ENCODE measurements around the gene PCNX2. TPM values are rescaled to one million over a fixed set of nuclear protein-coding genes. Genes with fewer than 3 reads are reported as not detected.

Gene PCNX2
- total RNA-seq, 1 experiment from 2014 or later, result 50.8 TPM

GRCh38 chr1:232936941-232937340 is 358.6 kb downstream of the PCNX2 start:
- Mint-ChIP-seq H3K27ac (no peak overlapping the region), H3K4me3 (no peak overlapping the region), H3K36me3 (no peaks in the 10 kb centered on the region), H3K27me3 (ENCODE audit: low read depth) (no peaks in the 10 kb centered on the region), H3K4me1 (no peaks in the 10 kb centered on the region), H3K9me3 (peaks cover 4% of the 10 kb centered on the region; the same call in 1 of the 2 replicates)
- TF ChIP-seq NR1H2 (CRISPR knock-in tag; IDR thresholded peaks at IDR 0.05) (no peak), USF2 (CRISPR knock-in tag; IDR thresholded peaks at IDR 0.05) (no peak), CREB1 (CRISPR knock-in tag; IDR thresholded peaks at IDR 0.05) (no peak), HMGXB4 (CRISPR knock-in tag; IDR thresholded peaks at IDR 0.05) (no peak), ATF2 (CRISPR knock-in tag; IDR thresholded peaks at IDR 0.05; ENCODE audit: borderline replicate concordance, low read depth) (no peak), CTCF (IDR thresholded peaks at IDR 0.05) (no peak), CBFB (CRISPR knock-in tag; IDR thresholded peaks at IDR 0.05; ENCODE audit: low read depth) (no peak), SMAD3 (CRISPR knock-in tag; IDR thresholded peaks at IDR 0.05; ENCODE audit: borderline replicate concordance) (no peak)
- DNase-seq (ENCODE audit: low spot score) (no peak), ATAC-seq (no peak)
- CTCF ChIA-PET, result interaction anchor here (1.9 kb wide), 1 partner anchor 16 kb away, joined by 3 read pairs; no protein-coding TSS in a partner anchor
- POLR2A ChIA-PET, result no interaction called here

Other genes with a start within 250 kb of the PCNX2 start
- gene MAP3K21, start 32.0 kb upstream of the PCNX2 start, total RNA-seq (2021), result 21.1 to 24.0 TPM (median 23.0 TPM) in 3 replicates

All from WTC11 (cell line).